HG03159 (cell line): ENCODE measurements around the gene HDAC6.
"Not testable (repeated sequence)": the region's sequence is repeated elsewhere in the genome, so short reads cannot be mapped to it uniquely, and the experiment has no call there.

ENCODE experiments used
- ATAC-seq: cut with Tn5 transposase; IDR thresholded peaks from one replicate; pipeline ENCODE4 v1.9.1; 2021; ENCODE audit warnings: mild to moderate bottlenecking, moderate library complexity; ENCODE audit not compliant: unreplicated experiment

Gene HDAC6

GRCh38 chrX:48789366-48790220, 12.3 kb upstream of the HDAC6 start:
- ATAC-seq, result no peak

- no peak for ATAC-seq
Measured at GRCh38 chrX:48790477-48790876, 11.4 kb upstream of the HDAC6 start.

DNA sequence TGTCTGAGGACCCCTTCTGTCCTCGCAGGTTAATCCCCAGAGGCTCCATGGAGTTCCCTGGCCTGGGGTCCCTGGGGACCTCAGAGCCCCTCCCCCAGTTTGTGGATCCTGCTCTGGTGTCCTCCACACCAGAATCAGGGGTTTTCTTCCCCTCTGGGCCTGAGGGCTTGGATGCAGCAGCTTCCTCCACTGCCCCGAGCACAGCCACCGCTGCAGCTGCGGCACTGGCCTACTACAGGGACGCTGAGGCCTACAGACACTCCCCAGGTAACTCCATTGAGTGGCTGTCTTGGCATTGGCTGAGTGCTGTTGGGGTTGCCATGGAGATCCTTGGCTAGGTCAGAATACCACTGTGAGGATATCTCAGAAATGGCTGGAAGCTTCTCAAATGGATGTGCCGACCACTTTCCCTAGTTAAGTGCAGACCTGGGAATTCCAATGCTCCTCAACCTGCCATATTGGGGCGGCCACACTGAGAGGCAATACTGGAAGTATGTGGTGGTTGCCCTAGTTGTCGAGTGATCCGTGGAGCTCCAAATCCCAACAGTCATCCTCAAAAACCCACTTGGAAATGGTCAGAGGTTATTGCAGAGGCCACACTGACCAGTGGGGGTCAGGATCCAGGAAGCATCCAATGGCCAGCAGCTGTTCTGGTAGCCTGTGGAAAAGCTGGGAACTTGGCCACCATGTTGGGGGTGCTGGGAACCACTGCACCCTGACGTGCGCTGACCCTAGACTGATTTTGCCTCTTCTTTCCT, 10.6 kb upstream of the HDAC6 start:
- ATAC-seq, result no peak

DNA sequence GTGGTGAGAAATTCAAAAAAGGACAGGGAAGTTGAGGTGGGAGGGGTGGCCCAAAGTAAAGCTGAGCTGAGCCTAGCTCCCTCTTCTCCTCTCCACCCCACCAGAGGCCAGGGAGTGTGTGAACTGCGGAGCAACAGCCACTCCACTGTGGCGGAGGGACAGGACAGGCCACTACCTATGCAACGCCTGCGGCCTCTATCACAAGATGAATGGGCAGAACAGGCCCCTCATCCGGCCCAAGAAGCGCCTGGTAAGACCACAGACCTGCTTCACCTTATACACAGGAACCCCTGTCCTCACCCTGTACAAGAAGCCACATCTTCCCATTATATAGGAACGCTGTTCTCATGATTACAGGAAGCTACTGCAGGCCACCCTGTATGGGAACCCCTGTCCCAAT, 9.6 kb upstream of the HDAC6 start:
- no peak for ATAC-seq

- no peak for ATAC-seq
Measured at GRCh38 chrX:48793935-48794334, 7.9 kb upstream of the HDAC6 start.

DNA sequence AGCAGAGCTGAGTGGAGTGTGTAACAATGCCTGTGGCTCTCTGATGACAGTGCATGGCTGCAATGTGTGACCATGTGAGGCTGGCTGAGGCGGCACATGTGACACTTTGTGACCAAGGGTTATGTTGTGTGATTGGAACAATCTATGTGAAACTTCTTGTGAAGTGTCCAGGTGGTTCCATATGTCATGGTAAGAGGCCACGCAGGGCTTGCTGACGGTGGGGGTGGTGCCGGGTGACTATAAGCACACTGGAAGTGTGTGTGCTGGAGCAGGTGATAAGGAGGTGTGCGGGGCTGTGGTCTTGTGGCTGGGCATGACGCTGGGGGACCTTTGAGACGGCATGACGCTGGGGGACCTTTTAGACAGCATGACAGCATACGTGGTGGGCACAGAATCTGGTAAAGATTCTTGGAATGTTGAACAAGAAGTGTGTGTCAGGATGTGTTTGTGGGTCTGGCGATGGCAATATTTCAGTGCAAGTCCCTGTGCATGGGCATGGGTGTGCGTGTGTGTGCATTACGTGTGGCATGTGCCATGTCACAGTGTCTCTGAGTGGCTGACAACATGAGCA, 7.4 kb upstream of the HDAC6 start:
- no peak for ATAC-seq

DNA sequence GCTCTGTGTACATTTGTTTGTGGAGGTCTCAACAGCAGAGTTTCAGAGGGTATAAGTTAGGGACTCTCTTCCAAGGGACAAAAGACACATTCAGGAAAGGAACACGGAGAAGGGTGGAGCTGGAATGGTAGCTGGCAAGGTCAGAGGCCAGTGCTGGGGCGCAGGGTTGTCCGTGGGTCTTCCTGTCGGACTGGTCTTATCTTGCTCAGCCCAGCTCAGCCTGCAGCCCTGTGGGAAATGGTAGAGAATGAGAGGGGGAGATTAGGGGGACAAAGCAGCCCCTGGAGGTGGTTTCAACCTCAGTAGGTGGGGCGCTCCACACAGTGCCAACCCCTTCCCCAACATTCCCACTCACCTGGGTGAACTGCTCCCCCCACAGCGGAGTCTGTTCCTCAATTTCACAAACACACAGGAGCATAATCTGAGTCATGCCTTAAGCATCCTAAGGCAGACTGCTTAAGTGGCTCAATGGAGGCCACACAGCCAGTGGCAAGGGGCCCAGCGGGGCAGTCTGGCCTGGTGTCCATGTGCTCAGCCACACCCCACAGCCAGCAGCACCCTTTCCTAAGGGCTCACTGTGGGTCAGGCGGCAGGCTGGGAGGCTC, 6.9 kb upstream of the HDAC6 start:
- no peak for ATAC-seq

GRCh38 chrX:48798318-48798717, 3.5 kb upstream of the HDAC6 start:
- ATAC-seq, result no peak

DNA sequence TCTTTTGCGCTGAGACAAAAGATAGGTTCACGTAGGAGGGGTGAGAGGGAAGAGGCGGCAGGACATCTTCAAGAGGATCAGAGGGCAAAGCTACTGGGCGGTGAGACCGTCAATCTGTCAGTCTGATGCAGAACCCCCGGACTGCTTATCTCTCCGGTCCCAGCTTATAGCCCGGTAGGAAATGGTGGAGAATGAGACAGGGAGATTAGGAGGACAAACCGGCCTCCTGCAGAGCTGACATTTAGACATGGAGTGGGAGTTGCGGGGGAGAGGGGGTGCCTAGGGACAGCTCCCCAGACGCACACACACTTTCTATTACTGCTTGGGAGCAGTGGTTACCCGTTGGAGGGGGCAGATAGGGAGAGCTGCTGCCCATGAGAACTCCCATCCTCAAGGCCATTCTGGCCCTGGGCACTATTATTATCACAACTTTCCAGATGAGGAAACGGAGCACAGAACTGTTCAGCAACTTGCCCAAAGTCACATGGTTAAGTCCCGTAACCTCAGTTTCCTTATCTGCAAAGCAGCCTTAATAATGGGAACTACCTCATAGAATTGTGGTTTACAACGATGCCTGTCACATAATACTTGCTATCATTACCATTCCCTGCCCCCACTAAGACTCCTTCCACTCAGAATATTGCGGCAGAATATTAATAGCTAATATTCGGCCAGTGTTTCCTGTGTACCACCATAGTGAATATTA, 1.1 kb upstream of the HDAC6 start:
- no peak for ATAC-seq

DNA sequence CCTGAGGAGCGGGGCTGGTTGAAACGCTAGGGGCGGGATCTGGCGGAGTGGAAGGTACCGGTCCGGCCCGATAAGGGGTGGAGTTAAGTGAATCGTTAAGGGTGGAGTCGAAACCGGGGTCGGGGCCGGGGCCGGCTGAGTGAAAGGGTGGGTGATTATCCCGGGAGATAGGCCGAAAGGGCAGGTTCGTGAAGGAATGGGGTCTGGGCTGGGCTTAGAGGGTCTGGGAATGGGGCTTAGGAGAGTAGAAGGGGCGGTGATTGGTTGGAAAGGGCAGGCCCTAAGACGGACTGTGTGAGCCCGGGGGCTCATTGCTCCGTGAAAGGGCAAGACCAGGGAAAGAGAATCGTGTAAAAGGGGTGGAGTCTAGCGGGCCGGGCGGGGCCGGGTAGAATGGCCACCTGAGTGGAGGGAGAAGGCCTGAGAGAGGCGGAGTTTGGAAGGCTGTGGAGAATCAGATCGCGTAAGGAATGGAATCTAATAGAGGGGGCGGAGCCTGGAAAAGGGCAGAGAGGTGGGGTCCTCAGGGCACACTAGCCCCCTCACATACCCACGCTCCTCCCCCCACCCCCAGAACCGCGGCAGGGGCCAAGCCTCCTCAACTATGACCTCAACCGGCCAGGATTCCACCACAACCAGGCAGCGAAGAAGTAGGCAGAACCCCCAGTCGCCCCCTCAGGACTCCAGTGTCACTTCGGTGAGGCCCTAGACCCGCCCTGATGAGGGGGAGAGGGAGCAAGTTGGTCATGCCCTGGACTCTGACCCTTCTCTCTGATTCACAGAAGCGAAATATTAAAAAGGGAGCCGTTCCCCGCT, 430 bp downstream of the HDAC6 start:
- peak; percentile 45 for ATAC-seq

- ATAC-seq, result no peak
Measured at GRCh38 chrX:48802905-48803200, 986 bp downstream of the HDAC6 start.

- no peak for ATAC-seq
Measured at GRCh38 chrX:48806081-48806480, 4.2 kb downstream of the HDAC6 start.

- ATAC-seq, result no peak
Measured at GRCh38 chrX:48813644-48814043, 11.8 kb downstream of the HDAC6 start.

GRCh38 chrX:48814722-48815121, 12.9 kb downstream of the HDAC6 start:
- ATAC-seq, result no peak

GRCh38 chrX:48815266-48815665, 13.4 kb downstream of the HDAC6 start:
- no peak for ATAC-seq

GRCh38 chrX:48816014-48816810, 14.3 kb downstream of the HDAC6 start:
- no peak for ATAC-seq

DNA sequence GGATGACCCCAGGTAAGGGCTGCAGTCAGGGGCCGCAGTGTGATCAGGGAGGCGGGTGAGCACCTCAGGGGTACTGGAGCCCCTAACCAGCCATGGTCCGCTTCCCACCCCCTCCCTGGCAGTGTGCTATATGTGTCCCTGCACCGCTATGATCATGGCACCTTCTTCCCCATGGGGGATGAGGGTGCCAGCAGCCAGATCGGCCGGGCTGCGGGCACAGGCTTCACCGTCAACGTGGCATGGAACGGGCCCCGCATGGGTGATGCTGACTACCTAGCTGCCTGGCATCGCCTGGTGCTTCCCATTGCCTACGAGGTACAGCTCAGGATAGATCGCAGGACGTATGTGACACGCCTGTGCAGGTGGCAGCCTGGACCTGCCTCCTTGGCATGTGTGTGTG, 16.2 kb downstream of the HDAC6 start:
- ATAC-seq, result no peak

DNA sequence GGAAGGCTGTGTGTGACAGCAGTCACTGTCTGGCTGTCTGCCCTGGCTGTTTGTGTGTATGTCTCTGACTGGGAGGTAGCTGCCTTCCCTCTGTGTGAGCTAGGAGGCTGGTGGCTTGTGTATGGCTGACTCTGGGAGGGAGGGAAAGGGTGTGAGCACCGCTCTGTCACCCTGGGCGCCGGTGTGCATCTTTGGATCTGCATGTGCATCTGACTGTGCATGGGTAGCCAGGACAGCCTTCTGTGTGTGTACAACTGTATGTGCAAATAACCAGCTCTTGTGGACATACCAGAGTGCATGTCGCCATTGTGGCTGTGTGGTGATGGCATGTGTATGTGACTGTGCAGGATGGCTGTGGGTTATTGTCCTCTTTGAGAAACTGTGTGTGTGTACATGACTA, 17.0 kb downstream of the HDAC6 start:
- ATAC-seq, result no peak

DNA sequence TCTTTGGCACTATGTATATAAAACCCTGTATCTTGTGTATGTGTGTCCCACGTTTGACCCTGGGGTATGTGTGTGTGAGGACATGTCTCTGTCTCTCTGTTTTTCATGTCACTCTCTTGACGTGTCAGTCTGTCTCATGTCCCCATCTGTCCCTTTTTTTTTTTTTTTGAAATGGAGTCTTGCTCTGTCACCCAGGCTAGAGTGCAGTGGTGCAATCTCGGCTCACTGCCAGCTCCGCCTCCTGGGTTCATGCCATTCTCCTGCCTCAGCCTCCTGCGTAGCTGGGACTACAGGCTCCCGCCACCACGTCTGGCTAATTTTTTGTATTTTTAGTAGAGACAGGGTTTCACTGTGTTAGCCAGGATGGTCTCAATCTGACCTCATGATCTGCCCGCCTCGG, 17.5 kb downstream of the HDAC6 start:
- not testable (repeated sequence) for ATAC-seq
